HL-60 (cell line): ENCODE measurements around the gene CLPX.

Experiments used
- GABPA ChIP-seq: IDR thresholded peaks from 2 replicates; pipeline ENCODE4 v1.6.1; 2012; ENCODE audit warnings: low read depth
- POLR2AphosphoS5 ChIP-seq: IDR thresholded peaks from 2 replicates; pipeline ENCODE4 v1.6.1; 2012; ENCODE audit warnings: low read depth
- SPI1 ChIP-seq: IDR thresholded peaks from 2 replicates; pipeline ENCODE4 v1.6.1; 2012; ENCODE audit warnings: low read depth, mild to moderate bottlenecking, borderline replicate concordance
- TF ChIP-seq, protein P1 (sequence below): IDR thresholded peaks from 2 replicates; pipeline ENCODE4 v1.6.1; 2012; ENCODE audit warnings: low read depth; ENCODE audit not compliant: insufficient replicate concordance
- TF ChIP-seq, protein P2 (sequence below): IDR thresholded peaks from one replicate; pipeline ENCODE4 v1.5.1; 2011; ENCODE audit warnings: low read length, control low read depth, inconsistent platforms; ENCODE audit not compliant: insufficient read depth

DNA sequence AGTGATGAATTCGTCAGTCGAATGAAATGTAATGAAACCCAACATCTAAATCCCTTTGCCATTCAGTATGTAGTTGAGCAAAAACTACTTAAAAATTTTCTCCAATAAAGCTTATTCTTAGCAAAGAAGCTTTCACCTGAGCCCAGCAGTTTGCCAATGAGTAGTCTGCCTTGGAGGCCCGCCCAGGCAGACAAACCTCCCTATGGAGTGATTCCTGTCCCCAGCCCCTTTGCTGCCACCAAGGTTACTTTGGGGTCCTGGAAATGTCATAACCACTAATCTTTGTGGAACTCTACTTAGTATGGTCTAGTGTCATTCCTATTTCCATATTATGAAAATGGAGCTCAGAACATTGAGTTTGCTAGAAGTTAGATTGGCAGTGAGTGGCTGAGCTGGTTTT is 82.2 kb downstream of the CLPX start:
- TF ChIP-seq, protein P1, sequence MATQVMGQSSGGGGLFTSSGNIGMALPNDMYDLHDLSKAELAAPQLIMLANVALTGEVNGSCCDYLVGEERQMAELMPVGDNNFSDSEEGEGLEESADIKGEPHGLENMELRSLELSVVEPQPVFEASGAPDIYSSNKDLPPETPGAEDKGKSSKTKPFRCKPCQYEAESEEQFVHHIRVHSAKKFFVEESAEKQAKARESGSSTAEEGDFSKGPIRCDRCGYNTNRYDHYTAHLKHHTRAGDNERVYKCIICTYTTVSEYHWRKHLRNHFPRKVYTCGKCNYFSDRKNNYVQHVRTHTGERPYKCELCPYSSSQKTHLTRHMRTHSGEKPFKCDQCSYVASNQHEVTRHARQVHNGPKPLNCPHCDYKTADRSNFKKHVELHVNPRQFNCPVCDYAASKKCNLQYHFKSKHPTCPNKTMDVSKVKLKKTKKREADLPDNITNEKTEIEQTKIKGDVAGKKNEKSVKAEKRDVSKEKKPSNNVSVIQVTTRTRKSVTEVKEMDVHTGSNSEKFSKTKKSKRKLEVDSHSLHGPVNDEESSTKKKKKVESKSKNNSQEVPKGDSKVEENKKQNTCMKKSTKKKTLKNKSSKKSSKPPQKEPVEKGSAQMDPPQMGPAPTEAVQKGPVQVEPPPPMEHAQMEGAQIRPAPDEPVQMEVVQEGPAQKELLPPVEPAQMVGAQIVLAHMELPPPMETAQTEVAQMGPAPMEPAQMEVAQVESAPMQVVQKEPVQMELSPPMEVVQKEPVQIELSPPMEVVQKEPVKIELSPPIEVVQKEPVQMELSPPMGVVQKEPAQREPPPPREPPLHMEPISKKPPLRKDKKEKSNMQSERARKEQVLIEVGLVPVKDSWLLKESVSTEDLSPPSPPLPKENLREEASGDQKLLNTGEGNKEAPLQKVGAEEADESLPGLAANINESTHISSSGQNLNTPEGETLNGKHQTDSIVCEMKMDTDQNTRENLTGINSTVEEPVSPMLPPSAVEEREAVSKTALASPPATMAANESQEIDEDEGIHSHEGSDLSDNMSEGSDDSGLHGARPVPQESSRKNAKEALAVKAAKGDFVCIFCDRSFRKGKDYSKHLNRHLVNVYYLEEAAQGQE, result no peak
- TF ChIP-seq, protein P2, sequence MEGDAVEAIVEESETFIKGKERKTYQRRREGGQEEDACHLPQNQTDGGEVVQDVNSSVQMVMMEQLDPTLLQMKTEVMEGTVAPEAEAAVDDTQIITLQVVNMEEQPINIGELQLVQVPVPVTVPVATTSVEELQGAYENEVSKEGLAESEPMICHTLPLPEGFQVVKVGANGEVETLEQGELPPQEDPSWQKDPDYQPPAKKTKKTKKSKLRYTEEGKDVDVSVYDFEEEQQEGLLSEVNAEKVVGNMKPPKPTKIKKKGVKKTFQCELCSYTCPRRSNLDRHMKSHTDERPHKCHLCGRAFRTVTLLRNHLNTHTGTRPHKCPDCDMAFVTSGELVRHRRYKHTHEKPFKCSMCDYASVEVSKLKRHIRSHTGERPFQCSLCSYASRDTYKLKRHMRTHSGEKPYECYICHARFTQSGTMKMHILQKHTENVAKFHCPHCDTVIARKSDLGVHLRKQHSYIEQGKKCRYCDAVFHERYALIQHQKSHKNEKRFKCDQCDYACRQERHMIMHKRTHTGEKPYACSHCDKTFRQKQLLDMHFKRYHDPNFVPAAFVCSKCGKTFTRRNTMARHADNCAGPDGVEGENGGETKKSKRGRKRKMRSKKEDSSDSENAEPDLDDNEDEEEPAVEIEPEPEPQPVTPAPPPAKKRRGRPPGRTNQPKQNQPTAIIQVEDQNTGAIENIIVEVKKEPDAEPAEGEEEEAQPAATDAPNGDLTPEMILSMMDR, result no peak
- TF ChIP-seq POLR2AphosphoS5, result no peak
- TF ChIP-seq GABPA, result no peak
- no peak for TF ChIP-seq SPI1
